ENCODE results near the gene KCTD19.

KCTD19 gene

DNA sequence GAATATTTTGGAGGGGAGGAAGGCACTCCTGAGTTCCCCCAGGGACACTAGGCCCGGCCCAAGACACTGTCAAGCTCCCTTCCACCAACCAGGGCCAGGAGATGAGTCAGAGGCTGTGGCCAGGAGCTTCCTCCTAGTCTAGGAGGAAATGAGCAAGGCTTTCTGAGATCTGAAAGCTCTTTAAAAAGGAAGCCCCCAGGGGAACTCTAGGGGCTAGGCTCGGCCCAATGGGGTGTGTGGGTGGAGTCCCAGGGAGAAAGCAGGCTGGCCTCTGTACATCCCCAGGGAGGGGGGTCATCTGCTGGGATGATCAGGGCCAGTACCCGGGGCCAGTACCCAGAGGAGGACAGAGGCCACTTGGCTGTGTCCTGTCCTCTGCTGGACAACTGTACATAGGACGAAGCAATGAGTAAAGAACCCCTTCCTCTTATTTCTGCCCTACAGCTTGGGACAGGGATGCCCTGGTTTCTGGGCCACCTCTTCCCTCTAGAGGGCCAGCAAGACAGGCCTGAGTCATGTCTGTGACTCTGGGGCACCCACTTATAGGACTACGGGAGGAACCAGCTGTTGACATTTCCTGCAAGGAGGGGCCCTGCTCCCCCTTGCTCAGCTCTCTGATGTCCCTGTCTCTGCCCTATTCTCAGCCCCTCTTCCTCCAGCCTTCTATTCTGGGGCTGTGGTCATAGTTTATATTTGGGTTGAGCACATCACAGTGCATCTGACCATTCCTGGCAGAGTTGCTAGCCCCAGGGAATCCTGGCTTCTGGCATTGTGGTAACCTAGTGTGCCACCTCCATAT lies 82.0 kb downstream of the KCTD19 start:
- no peak for DNase-seq (ENCODE audit: low read depth, low spot score)

- no peak for DNase-seq (ENCODE audit: low read depth, low spot score)
Observed at GRCh38 chr16:67243481-67243880, 83.1 kb downstream of the KCTD19 start.

DNA sequence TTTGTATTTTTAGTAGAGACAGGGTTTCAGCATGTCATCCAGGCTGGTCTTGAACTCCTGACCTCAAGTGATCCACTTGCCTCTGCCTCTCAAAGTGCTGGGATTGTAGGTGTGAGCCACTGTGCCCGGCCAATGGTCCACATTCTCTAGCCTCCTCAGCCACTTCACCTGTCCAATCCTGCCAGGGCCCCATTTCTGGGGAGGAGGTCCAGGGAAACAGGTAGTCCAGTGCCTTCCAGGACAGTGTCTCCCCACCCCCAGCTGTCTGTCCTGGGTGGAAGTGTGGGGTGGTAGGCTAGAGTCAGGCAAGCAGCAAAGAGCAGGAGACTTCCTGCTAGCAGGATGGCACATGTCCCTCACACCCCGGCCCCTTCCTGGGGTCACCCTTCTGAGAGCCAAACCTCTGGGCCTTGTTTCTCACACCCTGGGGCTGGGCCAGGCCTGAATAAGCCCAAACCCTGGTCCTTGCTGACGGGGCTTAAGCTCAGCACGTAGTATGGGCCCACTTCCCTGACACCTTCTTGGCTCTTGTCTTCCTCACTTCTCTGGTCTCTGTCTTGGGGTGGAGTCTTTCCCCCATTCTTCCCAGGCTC lies 84.3 kb downstream of the KCTD19 start:
- DNase-seq (ENCODE audit: low read depth, low spot score): no peak

DNA sequence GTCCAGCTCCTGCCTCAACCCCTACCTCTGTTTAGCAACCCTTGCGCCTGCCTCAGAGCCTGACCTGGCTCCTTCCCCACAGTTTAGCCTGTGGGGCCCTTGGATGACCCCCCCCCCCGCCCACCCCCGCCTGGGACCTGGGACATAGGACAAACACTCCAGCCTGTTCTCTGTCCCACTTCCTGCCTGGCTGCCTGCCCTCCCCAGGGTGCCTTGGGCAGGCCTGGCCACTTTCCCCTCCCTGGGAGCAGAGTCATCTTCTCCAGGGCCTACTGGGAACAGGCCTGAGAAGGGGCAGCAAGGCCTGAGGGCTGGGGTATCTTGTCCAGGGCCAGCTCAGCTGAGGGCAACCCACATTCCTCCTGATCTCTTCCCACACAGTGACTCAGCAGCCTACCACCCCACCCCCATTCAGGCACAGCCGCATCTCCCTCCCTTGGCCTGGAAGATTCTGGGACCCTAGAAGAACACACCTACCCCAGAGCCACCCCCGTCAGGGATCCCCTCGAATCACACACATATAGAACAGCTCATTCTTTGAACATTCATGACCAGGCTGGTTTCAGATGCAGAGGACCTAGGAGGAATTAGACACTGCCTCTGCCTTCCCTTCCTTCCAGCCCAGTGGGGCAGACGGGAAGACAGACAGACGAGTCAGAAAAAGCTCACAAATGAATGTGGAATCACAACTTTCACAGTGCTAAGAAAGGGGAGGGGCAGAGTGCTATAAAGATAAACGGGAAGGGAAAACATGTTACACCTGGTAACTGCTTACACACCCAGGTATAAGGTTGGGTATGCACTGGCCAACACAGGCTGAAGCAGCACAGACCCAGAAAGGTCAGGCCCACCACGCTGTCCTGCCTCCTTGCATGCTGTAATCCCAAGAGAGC lies 85.3 kb downstream of the KCTD19 start:
- no peak for DNase-seq (ENCODE audit: low read depth, low spot score)

GRCh38 chr16:67240506-67240905 lies 86.0 kb downstream of the KCTD19 start:
- DNase-seq (ENCODE audit: low read depth, low spot score): no peak
